HG02571 (cell line): ENCODE data around the gene UBN1.

ENCODE experiments used
- ATAC-seq: cut with Tn5 transposase; IDR thresholded peaks from one replicate; pipeline ENCODE4 v1.9.1; 2021; ENCODE audit warnings: mild to moderate bottlenecking, moderate library complexity; ENCODE audit not compliant: unreplicated experiment

UBN1 gene

DNA sequence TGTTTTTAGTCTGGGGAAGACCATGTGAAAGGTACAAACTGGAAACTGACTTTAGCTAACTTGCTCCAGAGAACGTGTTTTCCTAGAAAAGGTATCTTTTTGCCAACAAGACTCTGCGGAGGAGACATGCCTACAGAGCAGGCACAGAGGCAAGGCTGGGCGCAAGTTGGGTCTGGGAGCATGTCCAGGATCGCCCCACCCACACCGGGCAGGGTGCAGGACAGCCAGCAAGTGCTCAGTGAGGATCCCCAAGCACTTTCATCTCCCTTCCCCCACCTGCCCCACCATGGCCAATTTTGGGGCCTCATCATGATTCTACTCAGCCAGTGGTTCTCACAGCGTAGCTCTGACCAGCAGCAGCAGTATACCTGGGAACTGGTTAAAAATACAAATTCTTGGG is 26.6 kb upstream of the UBN1 start:
- ATAC-seq, result no peak

DNA sequence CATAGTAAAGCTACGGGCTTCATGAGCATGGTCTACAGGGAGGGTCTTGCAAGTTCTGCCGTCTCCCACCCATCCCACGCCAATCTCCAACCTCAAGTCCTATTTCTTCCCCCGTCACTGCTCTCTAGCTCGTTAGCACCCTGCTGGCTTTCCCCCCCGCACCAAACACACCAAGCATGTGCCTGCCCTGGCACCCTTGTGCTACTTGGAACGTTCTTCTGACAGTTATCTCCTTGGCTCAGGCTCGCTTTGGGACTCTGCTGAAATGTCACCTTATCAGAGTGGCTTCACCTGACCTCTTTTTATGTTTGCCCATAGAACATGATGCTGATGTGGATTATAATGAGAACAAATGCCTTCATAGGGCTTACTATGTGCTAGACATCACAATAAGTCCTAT is 22.1 kb upstream of the UBN1 start:
- no peak for ATAC-seq

DNA sequence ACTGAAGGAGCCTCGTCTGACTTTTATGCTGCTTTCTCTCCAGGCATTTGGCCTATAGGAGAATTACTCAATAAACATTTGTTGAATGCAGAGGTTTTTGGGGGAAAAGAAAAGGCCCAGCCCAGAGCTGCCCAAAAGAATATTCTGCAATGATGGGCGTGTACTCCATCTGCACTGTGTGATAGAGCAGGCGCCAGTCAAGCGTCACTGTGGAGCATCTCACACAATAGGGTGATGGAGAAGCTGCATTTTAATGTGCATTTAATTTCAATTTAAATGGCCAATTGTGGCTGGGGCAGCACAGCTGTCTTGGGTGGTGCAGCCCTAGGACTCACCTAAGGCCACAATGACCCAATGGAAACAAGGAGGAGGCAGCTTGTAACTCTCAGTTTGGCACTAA is 20.8 kb upstream of the UBN1 start:
- ATAC-seq, result no peak

DNA sequence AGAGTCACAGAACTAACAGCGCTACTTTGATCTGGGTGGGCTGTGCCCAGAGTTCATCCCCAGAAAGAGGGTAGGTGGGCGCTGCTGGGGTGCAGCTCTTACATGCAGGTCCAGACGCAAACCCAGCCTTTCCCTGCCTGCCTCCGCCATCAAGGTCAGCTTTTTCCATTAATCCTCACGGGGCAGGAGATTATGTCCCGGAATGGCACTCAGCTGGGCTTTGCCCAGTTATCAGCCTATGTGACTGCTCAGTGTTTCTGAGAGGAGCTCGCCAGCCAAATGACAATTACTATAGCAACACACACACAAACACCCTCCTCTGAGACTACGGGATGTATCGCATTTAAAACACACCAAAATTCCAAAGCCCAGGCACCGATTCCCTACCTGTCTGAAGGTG is 20.3 kb upstream of the UBN1 start:
- ATAC-seq, result no peak

DNA sequence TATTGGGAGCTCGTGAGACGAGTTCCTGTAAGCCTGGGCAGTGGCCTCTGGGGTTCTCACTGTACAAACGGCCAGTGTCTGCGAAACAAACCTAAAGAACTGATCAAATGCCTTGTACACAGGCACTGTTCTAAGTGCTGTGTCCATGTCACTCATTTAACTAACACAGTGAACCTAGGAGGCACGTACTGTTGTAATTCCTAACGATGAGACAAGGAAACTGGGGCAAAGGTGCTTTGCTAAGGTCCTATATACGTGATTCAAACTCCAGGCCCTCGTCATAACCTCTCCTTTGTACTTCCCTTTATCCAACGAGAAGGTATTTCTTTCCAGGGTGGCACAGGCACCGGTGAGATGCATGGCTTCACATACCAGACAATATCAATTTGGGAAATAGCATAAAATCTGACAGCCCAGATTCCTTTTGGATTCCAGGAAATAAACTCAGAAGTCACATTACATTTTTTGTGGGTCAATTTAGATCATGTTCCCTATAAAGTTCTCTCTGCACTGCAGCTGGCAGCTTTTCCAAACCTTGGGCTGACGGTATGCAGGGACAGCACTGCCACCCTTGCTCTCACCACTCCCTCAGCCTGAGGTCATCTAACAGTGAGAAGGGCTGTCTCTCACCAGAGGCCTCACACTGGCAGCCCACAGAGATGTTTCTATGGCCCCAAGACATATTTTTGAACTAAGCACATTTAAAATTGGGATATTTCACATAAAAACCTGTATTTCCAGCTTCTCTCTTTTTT is 18.5 kb upstream of the UBN1 start:
- no peak for ATAC-seq

DNA sequence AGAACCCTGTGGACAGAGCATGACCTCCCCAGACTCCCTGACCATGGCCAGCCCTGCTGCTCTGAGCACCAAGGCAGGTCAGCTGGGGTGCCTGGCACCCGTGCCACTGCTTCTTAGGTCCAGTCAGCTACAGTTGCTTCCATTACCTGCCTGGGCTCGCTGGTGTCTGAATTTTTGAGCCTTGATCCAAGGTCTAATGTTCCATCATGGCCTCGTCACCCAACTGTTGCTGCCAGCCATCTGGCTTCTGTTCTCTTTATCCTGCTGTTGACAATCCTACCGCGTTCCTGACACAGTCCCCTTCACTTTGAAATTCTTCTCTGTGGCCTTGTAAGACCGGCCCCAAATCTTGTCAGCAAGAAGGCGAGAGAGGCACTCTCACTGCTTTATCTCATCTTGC is 16.9 kb upstream of the UBN1 start:
- no peak for ATAC-seq

DNA sequence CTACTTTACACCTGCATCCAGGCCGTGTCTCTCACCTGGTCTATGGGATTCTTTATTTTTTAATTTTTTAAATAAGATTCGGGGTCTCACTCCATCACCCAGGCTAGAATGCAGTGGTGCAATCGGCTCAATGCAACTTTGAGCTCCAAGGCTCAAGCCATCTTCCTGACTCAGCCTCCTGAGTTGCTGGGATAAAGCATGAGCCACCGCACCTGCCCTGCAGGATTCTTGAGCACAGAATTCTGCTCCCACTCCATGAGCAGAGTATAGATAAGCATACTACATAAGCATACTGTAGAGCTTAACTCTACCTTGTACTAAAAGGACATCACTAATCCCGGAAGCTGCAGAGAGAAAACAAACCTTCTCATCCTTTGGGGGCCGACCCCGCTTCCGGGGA is 15.7 kb upstream of the UBN1 start:
- no peak for ATAC-seq

DNA sequence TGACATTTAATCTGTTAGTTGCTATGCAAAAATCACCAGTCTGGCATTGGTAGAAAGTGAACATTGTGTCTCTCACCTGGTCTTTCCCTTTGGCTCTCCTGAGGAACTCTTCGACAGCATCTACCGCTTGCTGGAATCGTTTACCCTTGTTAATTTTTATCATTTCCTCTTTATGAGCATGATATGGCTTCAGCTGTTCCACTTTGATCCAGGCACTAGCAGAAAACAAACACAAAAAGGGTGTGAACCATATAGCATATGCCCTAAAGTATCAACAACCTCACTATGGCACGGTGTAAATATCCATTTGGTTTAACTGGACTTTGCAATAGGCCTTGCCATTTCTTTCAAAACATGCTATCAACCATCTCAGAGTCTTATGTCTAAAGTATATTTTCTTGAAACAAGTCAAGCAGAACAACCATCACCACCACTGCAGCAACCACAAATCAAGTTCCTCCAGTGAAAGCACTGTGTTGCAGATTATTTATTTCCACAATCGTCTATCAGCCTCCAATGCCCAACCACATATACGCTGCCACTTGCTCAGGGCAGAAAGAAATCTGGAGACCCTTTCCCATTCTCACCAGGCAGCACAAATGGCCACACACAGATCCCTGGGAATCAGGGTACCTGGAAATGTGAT is 14.5 kb upstream of the UBN1 start:
- ATAC-seq, result no peak

DNA sequence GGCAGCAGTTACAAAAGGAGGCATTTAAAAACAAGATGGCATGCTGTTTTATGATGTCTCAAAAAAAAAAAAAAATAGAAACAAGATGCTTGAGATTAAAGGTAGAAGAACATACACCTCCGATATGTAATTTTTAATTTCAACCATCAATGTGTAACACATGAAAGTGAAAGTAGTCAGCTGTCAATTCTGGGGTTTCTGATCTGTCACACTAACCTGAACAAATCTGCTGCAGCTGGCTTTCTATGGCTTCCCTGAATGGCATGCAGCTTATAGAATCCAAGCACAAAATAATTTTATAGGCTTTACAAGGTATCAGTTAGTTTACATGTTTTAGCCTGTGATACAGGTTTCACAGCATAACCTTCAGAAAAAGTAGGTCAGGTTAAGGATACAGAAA is 13.7 kb upstream of the UBN1 start:
- ATAC-seq, result no peak

DNA sequence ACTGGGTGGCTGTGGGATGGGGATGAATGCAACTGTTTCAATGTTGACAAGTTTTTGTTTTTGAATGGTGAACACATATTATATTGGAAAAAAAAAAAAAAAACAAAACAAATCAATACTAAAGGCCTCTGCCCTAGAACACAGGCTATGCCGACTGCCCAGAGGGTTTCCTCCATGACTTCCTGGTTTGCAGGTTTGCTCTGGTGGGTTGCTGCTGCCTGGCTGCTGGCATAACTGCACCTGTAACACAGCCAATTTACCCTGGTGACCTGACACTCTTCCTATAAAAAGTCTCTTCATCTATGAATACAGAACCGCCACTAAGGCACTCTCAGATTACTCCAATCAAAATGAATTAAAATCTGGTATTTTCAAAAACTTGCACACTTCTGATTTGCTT is 10.6 kb upstream of the UBN1 start:
- ATAC-seq, result no peak

DNA sequence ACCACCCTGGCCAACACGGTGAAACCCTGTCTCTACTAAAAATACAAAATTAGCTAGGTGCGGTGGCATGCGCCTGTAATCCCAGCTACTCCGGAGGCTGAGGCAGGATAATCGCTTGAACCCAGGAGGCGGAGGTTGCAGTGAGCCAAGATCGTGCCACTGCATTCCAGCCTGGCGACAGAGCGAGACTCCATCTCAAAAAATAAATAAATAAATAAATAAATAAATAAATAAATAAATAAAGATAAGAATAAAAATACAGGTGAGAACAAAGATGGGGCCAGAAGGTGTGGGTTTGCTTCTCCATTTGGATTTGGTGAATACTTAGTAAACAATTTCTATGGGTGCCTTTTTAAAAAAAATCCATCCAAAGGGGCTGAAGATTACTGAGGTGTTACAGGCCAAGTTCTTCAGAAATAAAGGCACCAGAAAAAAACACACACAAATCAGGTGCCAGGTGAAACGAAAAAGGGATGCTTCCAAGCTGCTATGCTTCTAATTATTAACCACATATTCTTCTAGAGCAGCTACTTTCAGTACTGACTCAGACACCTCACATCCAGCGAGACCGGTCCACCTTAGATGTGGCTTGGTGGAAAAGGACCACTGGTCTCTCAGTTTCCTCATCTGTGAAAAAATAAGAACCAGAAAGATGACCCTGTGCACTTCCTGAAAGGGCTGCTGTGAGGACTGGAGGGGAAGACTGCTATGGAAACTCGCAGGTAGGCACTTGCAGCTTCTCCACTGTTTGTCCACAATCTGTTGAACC is 9.4 kb upstream of the UBN1 start:
- no peak for ATAC-seq

DNA sequence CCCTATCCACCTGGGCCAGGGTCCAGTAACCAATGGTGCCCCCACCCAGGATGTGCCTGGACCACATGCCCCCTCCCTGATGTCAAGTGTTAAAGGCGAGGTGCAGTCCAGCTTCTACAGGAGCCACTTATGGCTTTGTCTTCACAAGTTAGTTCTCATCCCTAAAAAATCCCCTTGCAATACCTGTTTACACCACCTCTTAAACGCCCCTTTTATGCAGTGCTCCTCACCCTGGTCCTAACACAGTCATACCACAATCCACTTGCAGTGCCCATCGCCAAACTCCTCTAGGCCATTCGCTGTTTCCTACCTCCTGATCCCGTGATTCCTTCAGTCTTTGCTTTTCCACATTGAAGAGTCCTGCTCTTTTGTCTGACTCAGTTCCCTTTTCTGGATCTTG is 7.3 kb upstream of the UBN1 start:
- ATAC-seq, result no peak

DNA sequence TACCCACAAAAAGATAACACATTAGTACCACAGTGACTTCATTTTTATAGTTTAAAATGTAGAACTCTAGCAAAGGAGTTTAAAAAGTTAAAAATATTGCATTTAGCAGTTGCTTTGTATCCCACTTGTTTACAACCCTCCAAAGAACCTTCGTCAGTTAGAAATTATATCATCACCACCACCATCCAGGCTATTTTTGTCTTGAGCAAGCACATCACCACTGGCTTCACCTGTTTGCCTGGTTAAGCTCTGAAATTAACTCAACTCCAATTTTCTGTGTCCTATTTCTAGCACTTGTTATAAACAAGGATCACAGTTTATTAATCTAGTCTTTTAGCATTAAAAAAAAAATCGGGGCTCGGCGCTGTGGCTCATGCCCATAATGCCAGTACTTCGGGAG is 6.3 kb upstream of the UBN1 start:
- no peak for ATAC-seq

DNA sequence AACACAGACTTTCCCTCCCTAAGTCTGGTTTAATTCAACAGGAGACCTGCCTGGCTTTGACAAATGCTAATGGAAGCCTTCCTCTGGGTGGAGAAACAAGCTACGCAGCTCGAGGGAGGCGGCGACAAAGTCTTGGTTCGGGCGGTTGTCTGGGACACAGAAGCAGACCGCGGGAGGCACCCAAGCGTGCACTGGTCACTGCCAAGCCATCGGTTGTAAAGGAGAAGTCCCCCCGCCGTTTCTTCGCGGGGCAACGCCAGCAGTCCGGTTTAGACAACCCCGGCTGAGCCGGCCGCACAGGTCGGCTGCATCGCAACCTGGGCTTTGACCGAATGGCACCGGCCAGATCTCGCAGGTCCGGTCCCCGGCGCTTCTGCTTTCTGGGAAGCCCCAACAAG is 779 bp upstream of the UBN1 start:
- peak; percentile 17 for ATAC-seq

DNA sequence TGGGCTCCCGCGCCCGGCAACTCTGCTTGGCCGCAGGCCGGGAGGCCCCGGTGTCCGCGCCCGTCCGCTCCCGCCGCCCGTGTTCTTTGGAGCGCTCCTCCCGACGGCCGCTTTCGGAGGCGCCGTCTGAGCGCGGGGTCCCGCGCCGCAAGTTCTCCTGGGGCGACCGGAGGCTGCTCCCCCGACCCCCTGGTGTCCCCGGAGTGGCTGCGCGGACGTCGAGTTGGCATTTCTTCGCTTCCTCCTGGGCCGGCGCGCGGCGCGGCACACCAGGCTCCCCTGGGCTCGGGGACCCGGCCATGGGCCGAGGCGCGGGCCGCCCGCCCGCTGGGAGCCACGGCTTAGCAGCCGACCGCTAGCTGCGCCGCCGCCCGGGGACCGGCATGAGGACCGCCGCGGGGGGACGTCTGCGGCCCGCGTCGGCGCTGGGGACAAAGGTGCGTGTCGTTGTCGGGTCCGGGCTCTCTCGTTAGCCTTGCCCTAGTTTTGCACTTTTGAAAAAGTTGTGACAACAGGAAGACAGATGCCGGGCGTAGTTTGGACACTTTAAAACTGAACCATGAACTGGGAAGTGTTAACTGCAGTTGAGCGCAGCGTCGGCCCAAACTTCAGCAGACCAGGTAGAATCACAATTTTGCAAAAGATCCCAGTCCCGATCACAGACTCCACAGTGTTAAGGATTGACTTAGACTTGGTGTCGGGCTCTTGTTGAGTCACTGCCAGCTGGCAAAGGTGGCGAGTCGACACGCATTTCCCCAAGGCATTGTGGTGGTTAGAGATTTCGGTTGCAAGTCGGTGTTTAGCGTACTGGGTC is 700 bp downstream of the UBN1 start:
- peak; percentile 33 for ATAC-seq

DNA sequence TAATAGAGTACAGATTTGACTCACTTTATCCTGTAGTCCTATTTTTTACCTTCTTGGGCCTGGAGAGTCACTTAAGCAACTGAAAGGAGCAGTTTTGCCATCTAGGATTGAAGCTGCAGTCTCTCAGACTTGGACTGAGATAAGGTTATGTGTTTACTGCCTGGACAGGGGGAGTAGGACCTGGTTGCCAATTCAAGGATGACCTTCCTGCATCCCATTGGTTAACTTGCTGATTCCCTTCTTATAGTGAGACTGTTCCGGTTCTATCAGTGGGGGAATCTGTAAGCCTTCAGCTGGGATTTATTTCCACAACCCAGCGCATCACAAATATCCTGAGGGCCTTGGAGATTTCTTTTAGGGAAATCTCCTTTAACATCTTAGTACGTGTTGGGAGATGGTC is 2.9 kb downstream of the UBN1 start:
- ATAC-seq, result no peak

DNA sequence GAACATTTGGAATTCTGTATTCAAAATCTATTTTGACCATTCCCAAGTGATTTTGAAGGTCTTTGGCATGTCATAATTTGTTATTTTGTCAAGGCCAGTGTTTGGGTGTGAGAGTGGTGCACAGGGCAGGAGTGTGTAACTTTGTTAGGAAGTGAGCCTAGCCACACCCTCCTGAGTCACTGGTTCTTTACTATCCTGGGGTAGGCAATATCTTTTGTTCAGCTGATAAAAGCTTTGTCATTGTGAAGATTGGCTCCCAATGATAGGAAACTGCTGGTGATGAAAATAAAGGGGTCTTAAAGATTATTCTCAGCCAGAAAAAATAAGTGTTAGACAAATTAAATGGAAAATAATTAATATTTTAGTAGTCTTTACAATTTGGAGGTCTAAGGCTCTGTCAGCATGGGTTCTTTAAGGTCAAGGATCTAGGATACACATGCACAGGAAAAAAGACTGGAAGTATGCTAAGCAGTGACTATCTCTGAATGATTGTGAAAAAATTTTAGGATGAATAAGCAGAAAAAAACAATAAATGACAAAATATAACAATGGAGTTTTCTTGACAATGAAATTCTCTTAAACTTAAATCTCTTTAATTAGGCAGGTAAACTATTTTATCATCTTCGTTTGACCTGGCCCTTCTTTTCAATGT is 5.1 kb downstream of the UBN1 start:
- ATAC-seq, result no peak

DNA sequence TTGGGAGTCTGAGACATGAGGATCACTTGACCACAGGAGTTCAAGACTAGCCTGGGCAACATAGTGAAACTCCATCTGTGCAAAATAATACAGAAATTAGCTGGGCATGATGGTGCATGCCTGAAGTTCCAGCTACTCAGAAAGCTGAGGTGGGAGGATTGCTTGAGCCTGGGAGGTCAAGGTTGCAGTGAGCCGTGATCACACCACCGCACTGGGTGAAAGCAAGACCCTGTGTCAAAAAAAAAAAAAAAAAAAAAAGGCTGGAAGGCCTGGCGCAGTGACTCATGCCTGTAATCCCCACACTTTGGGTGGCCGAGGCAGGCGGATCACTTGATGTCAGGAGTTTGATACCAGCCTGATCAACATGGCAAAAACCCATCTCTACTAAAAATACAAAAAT is 8.1 kb downstream of the UBN1 start:
- no peak for ATAC-seq

DNA sequence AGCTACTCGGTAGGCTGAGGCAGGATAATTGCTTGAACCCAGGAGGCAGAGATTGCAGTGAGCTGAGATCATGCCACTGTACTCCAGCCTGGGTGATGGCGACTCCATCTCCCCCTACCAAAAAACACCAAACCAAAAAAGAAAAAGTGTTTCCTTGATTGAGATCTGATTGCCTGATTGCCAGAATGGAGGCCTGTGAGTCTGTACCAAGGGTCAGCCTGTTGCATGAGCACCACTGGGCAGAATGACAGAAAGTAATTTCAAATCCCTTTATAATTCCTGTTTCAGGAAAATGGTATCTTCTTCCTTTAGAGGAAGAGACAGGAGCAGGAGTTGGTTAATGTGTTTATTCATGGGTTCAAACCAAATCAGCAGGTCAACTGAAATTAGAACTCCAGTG is 8.5 kb downstream of the UBN1 start:
- ATAC-seq, result no peak

DNA sequence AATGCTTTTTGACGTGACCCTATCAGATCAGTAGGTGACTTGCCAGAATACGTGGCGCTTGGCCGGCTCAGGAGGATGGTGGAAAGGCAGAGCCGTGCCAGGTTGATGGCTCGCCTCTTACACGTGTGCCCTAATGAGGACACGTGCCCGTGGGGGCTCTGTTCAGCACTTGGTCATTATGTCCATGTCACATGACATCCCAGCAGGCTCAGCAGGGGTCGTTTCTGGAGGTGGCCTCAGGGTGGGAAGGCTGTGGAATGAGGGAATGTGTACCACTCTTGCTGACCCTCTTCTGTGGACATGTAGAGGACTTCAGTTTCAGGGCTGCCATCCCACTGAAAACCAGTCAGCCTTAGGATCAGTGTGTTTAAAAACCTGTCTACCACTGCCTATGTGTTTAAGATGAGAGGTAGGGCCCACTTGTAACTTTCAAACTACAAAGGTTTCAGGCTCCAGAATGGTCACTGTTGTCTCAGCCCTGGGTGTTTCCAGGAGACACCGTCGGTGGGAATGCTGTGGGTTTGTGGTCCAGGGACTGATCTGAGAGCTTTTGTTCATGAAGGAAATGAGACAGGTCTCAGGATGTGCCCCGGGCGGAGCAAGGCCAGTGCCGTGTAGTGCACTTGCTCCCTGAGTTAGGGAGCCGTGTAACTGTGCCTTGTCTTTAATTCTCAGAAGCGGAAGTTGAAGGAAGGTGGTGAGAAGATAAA is 12.1 kb downstream of the UBN1 start:
- no peak for ATAC-seq
